Ovary (tissue), 3 donors: ENCODE data around the gene CCDC51.

Experiments used
- EP300 ChIP-seq: sonication (generic); formaldehyde crosslinking; IDR thresholded peaks from one replicate; pipeline ENCODE4 v1.6.1; 2017; ENCODE audit warnings: antibody characterized with exemption
- POLR2A ChIP-seq: fragments of 450-650 bp; IDR thresholded peaks from one replicate; pipeline ENCODE4 v1.6.1; 2017; ENCODE audit warnings: antibody characterized with exemption, mild to moderate bottlenecking, moderate library complexity
- TF ChIP-seq, protein P1 (sequence below), 3 donors: fragments of 450-650 bp in 2 of 3; fragments of 200-600 bp in 1 of 3; IDR thresholded peaks; one replicate each; pipeline versions ENCODE4 v1.5.1 to v1.8.0; 2016 to 2022; ENCODE audit warnings: antibody characterized with exemption in 3 of 3, mild to moderate bottlenecking in 1 of 3
- donor health status: DM: no; HTN: no; CAD: no.

DNA sequence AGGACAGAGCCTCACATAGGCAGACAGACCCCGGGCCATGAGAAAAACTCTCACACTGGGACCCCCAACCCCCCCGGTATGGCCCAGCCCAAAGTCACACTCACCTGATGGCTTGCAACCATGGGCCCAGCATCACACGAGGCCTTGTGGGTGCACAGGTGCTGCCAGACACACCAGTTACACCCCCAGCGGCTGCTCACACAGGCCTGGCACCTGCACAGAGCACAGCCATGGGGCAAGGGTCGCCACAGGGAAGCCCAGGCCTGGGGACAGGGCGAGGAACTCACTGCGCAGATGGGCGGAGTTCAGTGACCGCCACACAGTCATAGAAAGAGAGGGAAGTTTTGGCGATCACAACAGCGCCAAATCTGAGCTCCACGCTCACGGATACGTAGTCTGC is 19.4 kb downstream of the CCDC51 start:
- no peak for TF ChIP-seq EP300
- TF ChIP-seq, protein P1, sequence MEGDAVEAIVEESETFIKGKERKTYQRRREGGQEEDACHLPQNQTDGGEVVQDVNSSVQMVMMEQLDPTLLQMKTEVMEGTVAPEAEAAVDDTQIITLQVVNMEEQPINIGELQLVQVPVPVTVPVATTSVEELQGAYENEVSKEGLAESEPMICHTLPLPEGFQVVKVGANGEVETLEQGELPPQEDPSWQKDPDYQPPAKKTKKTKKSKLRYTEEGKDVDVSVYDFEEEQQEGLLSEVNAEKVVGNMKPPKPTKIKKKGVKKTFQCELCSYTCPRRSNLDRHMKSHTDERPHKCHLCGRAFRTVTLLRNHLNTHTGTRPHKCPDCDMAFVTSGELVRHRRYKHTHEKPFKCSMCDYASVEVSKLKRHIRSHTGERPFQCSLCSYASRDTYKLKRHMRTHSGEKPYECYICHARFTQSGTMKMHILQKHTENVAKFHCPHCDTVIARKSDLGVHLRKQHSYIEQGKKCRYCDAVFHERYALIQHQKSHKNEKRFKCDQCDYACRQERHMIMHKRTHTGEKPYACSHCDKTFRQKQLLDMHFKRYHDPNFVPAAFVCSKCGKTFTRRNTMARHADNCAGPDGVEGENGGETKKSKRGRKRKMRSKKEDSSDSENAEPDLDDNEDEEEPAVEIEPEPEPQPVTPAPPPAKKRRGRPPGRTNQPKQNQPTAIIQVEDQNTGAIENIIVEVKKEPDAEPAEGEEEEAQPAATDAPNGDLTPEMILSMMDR (IDR thresholded peaks at IDR 0.05): no peak
- no peak for TF ChIP-seq POLR2A
